Activated T-helper 17 cell treated with anti-CD3 and anti-CD28 coated beads, Interleukin-2, amount 50 U/mL, for 72 hours (primary cell): Measurements from ENCODE around the gene MEIOSIN. TPM values are rescaled to one million over a fixed set of nuclear protein-coding genes. Genes with fewer than 3 reads are reported as not detected.
A peak's percentile ranks its signal among the peaks of the same experiment; 100 is the strongest.

Experiments
- ATAC-seq: fragments of 150-1000 bp; cut with Tn5 transposase; replicated peaks from 2 replicates; pipeline ENCODE4 v1.10.0; 2021; ENCODE audit warnings: mild to moderate bottlenecking, moderate library complexity
- H3K27ac Mint-ChIP-seq: one replicate; pipeline ENCODE4 v1.8.0; 2022; ENCODE audit warnings: mixed read lengths
- H3K27me3 Mint-ChIP-seq: one replicate; pipeline ENCODE4 v1.8.0; 2022; ENCODE audit warnings: mixed read lengths
- H3K36me3 Mint-ChIP-seq: one replicate; pipeline ENCODE4 v1.8.0; 2022; ENCODE audit warnings: low read depth, mild to moderate bottlenecking, mixed read lengths
- H3K4me1 Mint-ChIP-seq: one replicate; pipeline ENCODE4 v1.8.0; 2022; ENCODE audit warnings: mixed read lengths
- H3K4me3 Mint-ChIP-seq: one replicate; pipeline ENCODE4 v1.8.0; 2022; ENCODE audit warnings: mild to moderate bottlenecking, mixed read lengths
- H3K9me3 Mint-ChIP-seq: one replicate; pipeline ENCODE4 v1.8.0; 2022; ENCODE audit warnings: mixed read lengths
- total RNA-seq, 2 donors: library from RNA; stranded (reverse); gene quantifications; one replicate each; pipeline ENCODE4 v1.2.3, GENCODE V29; 2022

Gene MEIOSIN
- total RNA-seq, 2 donors from 2014 or later = 0.37 TPM; not detected in 1

- no peak for ATAC-seq
- Mint-ChIP-seq H3K36me3 (peaks cover 6% of the 10 kb centered on the region), H3K9me3 (no peaks in the 10 kb centered on the region), H3K4me3 (no peak overlapping the region), H3K27me3 (no peaks in the 10 kb centered on the region), H3K27ac (no peak overlapping the region), H3K4me1 (no peaks in the 10 kb centered on the region)
Observed at GRCh38 chr19:45766296-45766868, 33.1 kb downstream of the MEIOSIN start.

GRCh38 chr19:45766869-45767346, 33.7 kb downstream of the MEIOSIN start:
- Mint-ChIP-seq H3K9me3 (no peaks in the 10 kb centered on the region), H3K4me1 (no peaks in the 10 kb centered on the region), H3K27ac (no peak overlapping the region), H3K36me3 (peaks cover 6% of the 10 kb centered on the region), H3K4me3 (peak overlapping the region; percentile 54), H3K27me3 (no peaks in the 10 kb centered on the region)
- no peak for ATAC-seq

- Mint-ChIP-seq H3K27me3 (no peaks in the 10 kb centered on the region), H3K36me3 (peaks cover 6% of the 10 kb centered on the region), H3K9me3 (no peaks in the 10 kb centered on the region), H3K4me1 (peaks cover 5% of the 10 kb centered on the region), H3K4me3 (peak overlapping the region; percentile 54), H3K27ac (no peak overlapping the region)
- ATAC-seq = no peak
Observed at GRCh38 chr19:45767410-45767880, 34.2 kb downstream of the MEIOSIN start.

- peak overlapping the region; percentile 54 for H3K4me3 Mint-ChIP-seq
- peaks cover 6% of the 10 kb centered on the region for H3K4me1 Mint-ChIP-seq
- no peaks in the 10 kb centered on the region for H3K27me3 Mint-ChIP-seq
- no peaks in the 10 kb centered on the region for H3K9me3 Mint-ChIP-seq
- no peak overlapping the region for H3K27ac Mint-ChIP-seq
- H3K36me3 Mint-ChIP-seq = peaks cover 6% of the 10 kb centered on the region
- no peak for ATAC-seq
Observed at GRCh38 chr19:45767881-45768654, 34.8 kb downstream of the MEIOSIN start.

- H3K9me3 Mint-ChIP-seq = no peaks in the 10 kb centered on the region
- H3K27me3 Mint-ChIP-seq = no peaks in the 10 kb centered on the region
- peak overlapping the region; percentile 84 for H3K4me3 Mint-ChIP-seq
- peak overlapping the region; percentile 81 for H3K27ac Mint-ChIP-seq
- peaks cover 6% of the 10 kb centered on the region for H3K36me3 Mint-ChIP-seq
- ATAC-seq = no peak
- H3K4me1 Mint-ChIP-seq = peaks cover 6% of the 10 kb centered on the region
Observed at GRCh38 chr19:45768655-45768983, 35.4 kb downstream of the MEIOSIN start.

- H3K4me1 Mint-ChIP-seq = peaks cover 6% of the 10 kb centered on the region
- no peaks in the 10 kb centered on the region for H3K9me3 Mint-ChIP-seq
- no peaks in the 10 kb centered on the region for H3K27me3 Mint-ChIP-seq
- H3K27ac Mint-ChIP-seq = peak within 1 kb of the TSS; percentile 81
- H3K4me3 Mint-ChIP-seq = peak within 1 kb of the TSS; percentile 84
- H3K36me3 Mint-ChIP-seq = peaks cover 6% of the 10 kb centered on the region
- ATAC-seq = peak; percentile 82
Observed at GRCh38 chr19:45768984-45769782, 35.9 kb downstream of the MEIOSIN start, which contains the start of gene SIX5. TSS of gene SIX5 (minus strand) at chr19:45769252. CDS start at chr19:45768844, 408 bp downstream.

GRCh38 chr19:45769821-45770191, 36.6 kb downstream of the MEIOSIN start:
- Mint-ChIP-seq H3K9me3 (no peaks in the 10 kb centered on the region), H3K4me1 (peaks cover 6% of the 10 kb centered on the region), H3K36me3 (peaks cover 6% of the 10 kb centered on the region), H3K27ac (peak overlapping the region; percentile 81), H3K4me3 (peak overlapping the region; percentile 84), H3K27me3 (no peaks in the 10 kb centered on the region)
- ATAC-seq = peak; percentile 32

GRCh38 chr19:45770192-45771101, 37.2 kb downstream of the MEIOSIN start:
- peaks cover 6% of the 10 kb centered on the region for H3K36me3 Mint-ChIP-seq
- no peaks in the 10 kb centered on the region for H3K27me3 Mint-ChIP-seq
- no peak overlapping the region for H3K27ac Mint-ChIP-seq
- H3K4me1 Mint-ChIP-seq = peaks cover 6% of the 10 kb centered on the region
- peak overlapping the region; percentile 84 for H3K4me3 Mint-ChIP-seq
- no peaks in the 10 kb centered on the region for H3K9me3 Mint-ChIP-seq
- ATAC-seq = peak; percentile 73

GRCh38 chr19:45771311-45771933, 38.2 kb downstream of the MEIOSIN start:
- peaks cover 6% of the 10 kb centered on the region for H3K36me3 Mint-ChIP-seq
- H3K9me3 Mint-ChIP-seq = no peaks in the 10 kb centered on the region
- peak overlapping the region; percentile 84 for H3K4me3 Mint-ChIP-seq
- no peak for ATAC-seq
- peaks cover 6% of the 10 kb centered on the region for H3K4me1 Mint-ChIP-seq
- H3K27me3 Mint-ChIP-seq = no peaks in the 10 kb centered on the region
- no peak overlapping the region for H3K27ac Mint-ChIP-seq

- Mint-ChIP-seq H3K27me3 (no peaks in the 10 kb centered on the region), H3K36me3 (peaks cover 14% of the 10 kb centered on the region), H3K4me1 (peaks cover 6% of the 10 kb centered on the region), H3K4me3 (no peak overlapping the region), H3K9me3 (no peaks in the 10 kb centered on the region), H3K27ac (no peak overlapping the region)
- no peak for ATAC-seq
Observed at GRCh38 chr19:45772130-45772840, 39.0 kb downstream of the MEIOSIN start.

GRCh38 chr19:45772912-45773311, 39.7 kb downstream of the MEIOSIN start:
- Mint-ChIP-seq H3K4me3 (no peak overlapping the region), H3K36me3 (peaks cover 21% of the 10 kb centered on the region), H3K27me3 (no peaks in the 10 kb centered on the region), H3K4me1 (peaks cover 6% of the 10 kb centered on the region), H3K27ac (no peak overlapping the region), H3K9me3 (no peaks in the 10 kb centered on the region)
- ATAC-seq = no peak

GRCh38 chr19:45773384-45773783, 40.1 kb downstream of the MEIOSIN start:
- Mint-ChIP-seq H3K27ac (no peak overlapping the region), H3K27me3 (no peaks in the 10 kb centered on the region), H3K4me1 (peaks cover 6% of the 10 kb centered on the region), H3K9me3 (no peaks in the 10 kb centered on the region), H3K36me3 (peaks cover 25% of the 10 kb centered on the region), H3K4me3 (no peak overlapping the region)
- no peak for ATAC-seq

GRCh38 chr19:45774765-45775164, 41.5 kb downstream of the MEIOSIN start:
- H3K9me3 Mint-ChIP-seq = no peaks in the 10 kb centered on the region
- ATAC-seq = no peak
- H3K36me3 Mint-ChIP-seq = peaks cover 32% of the 10 kb centered on the region
- peaks cover 17% of the 10 kb centered on the region for H3K4me1 Mint-ChIP-seq
- peaks cover 8% of the 10 kb centered on the region for H3K27me3 Mint-ChIP-seq
- no peak overlapping the region for H3K4me3 Mint-ChIP-seq
- no peak overlapping the region for H3K27ac Mint-ChIP-seq
